Liver (tissue), 9 donors: ENCODE measurements around the gene PRDM1. TPM values are rescaled to one million over a fixed set of nuclear protein-coding genes. Genes with fewer than 3 reads are reported as not detected.

Source experiments
- DNase-seq: peaks from one replicate; pipeline ENCODE4 v3.0.0-alpha.2; 2017; ENCODE audit warnings: low spot score
- H3K27ac ChIP-seq, 2 donors: one replicate each; pipeline ENCODE4 v1.7.0; 2013; ENCODE audit warnings: inconsistent platforms in 2 of 2, low read length in 2 of 2, control low read depth in 1 of 2, low read depth in 1 of 2, mild to moderate bottlenecking in 1 of 2
- H3K27me3 ChIP-seq, 4 donors: one replicate each; pipeline versions ENCODE4 v1.6.1 to v1.7.0; 2013; ENCODE audit warnings: low read length in 3 of 4, inconsistent platforms in 1 of 4, mild to moderate bottlenecking in 1 of 4, moderate library complexity in 1 of 4; ENCODE audit not compliant: control insufficient read depth in 4 of 4, insufficient read depth in 4 of 4
- H3K36me3 ChIP-seq, 4 donors: one replicate each; pipeline versions ENCODE4 v1.6.1 to v1.7.0; 2013; ENCODE audit warnings: low read length in 3 of 4, mild to moderate bottlenecking in 3 of 4, low read depth in 1 of 4, moderate library complexity in 1 of 4; ENCODE audit not compliant: control insufficient read depth in 4 of 4, insufficient read depth in 3 of 4
- H3K4me1 ChIP-seq, 4 donors: one replicate each; pipeline versions ENCODE4 v1.6.1 to v1.7.0; 2013; ENCODE audit warnings: low read length in 3 of 4, mild to moderate bottlenecking in 3 of 4, moderate library complexity in 1 of 4; ENCODE audit not compliant: control insufficient read depth in 4 of 4, insufficient read depth in 4 of 4
- H3K4me3 ChIP-seq, 3 donors: one replicate each; pipeline versions ENCODE4 v1.6.1 to v1.7.0; 2013; ENCODE audit warnings: low read length in 3 of 3, control low read depth in 1 of 3, low read depth in 1 of 3, mild to moderate bottlenecking in 1 of 3
- H3K9ac ChIP-seq, 2 donors: one replicate each; pipeline ENCODE4 v1.7.0; 2013; ENCODE audit warnings: low read length in 2 of 2, mild to moderate bottlenecking in 2 of 2, moderate library complexity in 2 of 2, control low read depth in 1 of 2, low read depth in 1 of 2
- H3K9me3 ChIP-seq, 4 donors: one replicate each; pipeline versions ENCODE4 v1.6.1 to v1.7.0; 2013; ENCODE audit warnings: low read length in 3 of 4; ENCODE audit not compliant: control insufficient read depth in 4 of 4
- EGR1 ChIP-seq, 2 donors: IDR thresholded peaks; 2 replicates each; pipeline ENCODE4 v1.6.1; 2016 to 2018; ENCODE audit warnings: antibody characterized with exemption in 2 of 2, low read depth in 2 of 2
- FOXA1 ChIP-seq: IDR thresholded peaks from 2 replicates; pipeline ENCODE4 v1.6.1; 2016; ENCODE audit warnings: antibody characterized with exemption
- FOXA2 ChIP-seq: IDR thresholded peaks from 2 replicates; pipeline ENCODE4 v1.6.1; 2016; ENCODE audit warnings: antibody characterized with exemption
- GABPA ChIP-seq, 2 donors: IDR thresholded peaks in 1 of 2; conservative IDR thresholded peaks in 1 of 2; 2 replicates each; pipeline ENCODE4 v1.6.1; 2016; ENCODE audit warnings: antibody characterized with exemption in 2 of 2, mild to moderate bottlenecking in 1 of 2, moderate library complexity in 1 of 2
- HNF4G ChIP-seq: IDR thresholded peaks from 2 replicates; pipeline ENCODE4 v1.6.1; 2016; ENCODE audit warnings: antibody characterized with exemption
- JUND ChIP-seq, 2 donors: IDR thresholded peaks; 2 replicates each; pipeline ENCODE4 v1.6.1; 2016; ENCODE audit warnings: antibody characterized with exemption in 2 of 2
- NR2F2 ChIP-seq: IDR thresholded peaks from 2 replicates; pipeline ENCODE4 v1.6.1; 2016; ENCODE audit warnings: antibody characterized with exemption
- RAD21 ChIP-seq, 2 donors: IDR thresholded peaks; 2 replicates each; pipeline ENCODE4 v1.6.1; 2016; ENCODE audit warnings: antibody characterized with exemption in 2 of 2, mild to moderate bottlenecking in 2 of 2
- RXRA ChIP-seq, 2 donors: IDR thresholded peaks; 2 replicates each; pipeline ENCODE4 v1.6.1; 2017 to 2018; ENCODE audit warnings: antibody characterized with exemption in 2 of 2, mild to moderate bottlenecking in 1 of 2
- SP1 ChIP-seq: IDR thresholded peaks from 2 replicates; pipeline ENCODE4 v1.6.1; 2018; ENCODE audit warnings: antibody characterized with exemption, mild to moderate bottlenecking
- TAF1 ChIP-seq: conservative IDR thresholded peaks from 2 replicates; pipeline ENCODE4 v1.6.1; 2016; ENCODE audit warnings: antibody characterized with exemption, mild to moderate bottlenecking
- YY1 ChIP-seq: IDR thresholded peaks from 2 replicates; pipeline ENCODE4 v1.6.1; 2016; ENCODE audit warnings: antibody characterized with exemption, mild to moderate bottlenecking
- WGBS: extraction: QIAGEN DNeasy Blood & Tissue Kit; methylation state at CpG from one replicate; pipeline ENCODE4 v1.1.7; 2013; 5-methylcytosine and 5-hydroxymethylcytosine counted together
- polyA plus RNA-seq, 2 donors: library from polyadenylated mRNA; stranded (reverse) in 1 of 2; unstranded in 1 of 2; fragments of 200-250 nt in 1 of 2; fragments of >200 nt in 1 of 2; fragmentation: Nextera tagmentation in 1 of 2; extraction: Ambion mirVana in 1 of 2; gene quantifications; one replicate each; pipeline versions ENCODE4 v1.2.1 to v1.2.3, GENCODE V29; 2013 to 2015
- total RNA-seq, 2 donors: library from RNA; depleted of rRNA; stranded (reverse); fragments of >200 nt; gene quantifications; one replicate each; pipeline ENCODE4 v1.2.3, GENCODE V29; 2014
- TF ChIP-seq, protein P1 (sequence below): IDR thresholded peaks from 2 replicates; pipeline ENCODE4 v1.6.1; 2016; ENCODE audit warnings: antibody characterized with exemption, mild to moderate bottlenecking
- TF ChIP-seq, protein P2 (sequence below): IDR thresholded peaks from 2 replicates; pipeline ENCODE4 v1.6.1; 2016; ENCODE audit warnings: antibody characterized with exemption
- TF ChIP-seq, protein P3 (sequence below): IDR thresholded peaks from 2 replicates; pipeline ENCODE4 v1.6.1; 2016; ENCODE audit warnings: antibody characterized with exemption
- TF ChIP-seq, protein P4 (sequence below): fragments of 150-350 bp; IDR thresholded peaks from 2 replicates; pipeline ENCODE4 v1.5.1; 2017; ENCODE audit warnings: improper control_type of control experiment, low read depth, low read length; ENCODE audit not compliant: missing input control
- TF ChIP-seq, protein P5 (sequence below): IDR thresholded peaks from 2 replicates; pipeline ENCODE4 v1.6.1; 2016; ENCODE audit warnings: antibody characterized with exemption
- donor health status: healthy.
- donor health status: healthy.
- donor health status: healthy.
- donor health status: healthy.
- donor health status: healthy.

The PRDM1 gene
- total and polyA plus RNA-seq, 4 donors = 0.37 to 2.8 (median 0.65) TPM

DNA sequence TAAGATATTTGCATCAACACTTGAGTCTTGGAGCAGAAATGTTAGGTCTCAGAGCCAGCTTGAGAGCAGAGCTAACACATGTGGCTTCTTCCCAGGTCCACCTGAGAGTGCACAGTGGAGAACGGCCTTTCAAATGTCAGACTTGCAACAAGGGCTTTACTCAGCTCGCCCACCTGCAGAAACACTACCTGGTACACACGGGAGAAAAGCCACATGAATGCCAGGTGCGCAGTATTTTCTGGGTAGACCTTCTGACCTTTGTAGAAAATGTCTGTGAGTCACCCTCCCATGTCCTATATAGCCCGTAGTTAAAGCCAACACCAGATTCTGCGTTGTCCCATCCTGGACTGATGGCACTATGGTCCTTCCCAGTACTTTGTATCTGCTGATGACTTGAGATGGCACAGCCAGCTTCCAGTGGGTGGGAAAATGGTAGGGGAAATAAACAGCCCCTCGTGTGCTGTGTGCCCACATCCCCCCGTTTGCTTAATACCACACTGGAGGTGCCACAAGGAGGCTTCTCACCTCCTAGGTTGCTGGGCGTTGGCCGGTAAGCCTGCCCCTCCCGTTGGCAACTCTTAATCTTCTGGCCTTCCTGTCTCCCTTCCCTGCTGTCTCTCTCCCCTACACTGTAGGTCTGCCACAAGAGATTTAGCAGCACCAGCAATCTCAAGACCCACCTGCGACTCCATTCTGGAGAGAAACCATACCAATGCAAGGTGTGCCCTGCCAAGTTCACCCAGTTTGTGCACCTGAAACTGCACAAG lies 20.3 kb downstream of the PRDM1 start:
- peaks cover 0 to 6% (median 2%) of the 10 kb centered on the region in 4 donors for H3K4me1 ChIP-seq
- no peak overlapping the region for H3K4me3 ChIP-seq
- no peak overlapping the region for H3K9ac ChIP-seq
- peaks cover 0 to 1% (median 0%) of the 10 kb centered on the region in 4 donors for H3K9me3 ChIP-seq
- no peaks in the 10 kb centered on the region for H3K36me3 ChIP-seq
- no peak for DNase-seq
- peaks cover 0 to 5% (median 2%) of the 10 kb centered on the region in 4 donors for H3K27me3 ChIP-seq
- 83% methylated on average over 12 of the region's 12 CpGs for WGBS
- TF ChIP-seq, protein P1, sequence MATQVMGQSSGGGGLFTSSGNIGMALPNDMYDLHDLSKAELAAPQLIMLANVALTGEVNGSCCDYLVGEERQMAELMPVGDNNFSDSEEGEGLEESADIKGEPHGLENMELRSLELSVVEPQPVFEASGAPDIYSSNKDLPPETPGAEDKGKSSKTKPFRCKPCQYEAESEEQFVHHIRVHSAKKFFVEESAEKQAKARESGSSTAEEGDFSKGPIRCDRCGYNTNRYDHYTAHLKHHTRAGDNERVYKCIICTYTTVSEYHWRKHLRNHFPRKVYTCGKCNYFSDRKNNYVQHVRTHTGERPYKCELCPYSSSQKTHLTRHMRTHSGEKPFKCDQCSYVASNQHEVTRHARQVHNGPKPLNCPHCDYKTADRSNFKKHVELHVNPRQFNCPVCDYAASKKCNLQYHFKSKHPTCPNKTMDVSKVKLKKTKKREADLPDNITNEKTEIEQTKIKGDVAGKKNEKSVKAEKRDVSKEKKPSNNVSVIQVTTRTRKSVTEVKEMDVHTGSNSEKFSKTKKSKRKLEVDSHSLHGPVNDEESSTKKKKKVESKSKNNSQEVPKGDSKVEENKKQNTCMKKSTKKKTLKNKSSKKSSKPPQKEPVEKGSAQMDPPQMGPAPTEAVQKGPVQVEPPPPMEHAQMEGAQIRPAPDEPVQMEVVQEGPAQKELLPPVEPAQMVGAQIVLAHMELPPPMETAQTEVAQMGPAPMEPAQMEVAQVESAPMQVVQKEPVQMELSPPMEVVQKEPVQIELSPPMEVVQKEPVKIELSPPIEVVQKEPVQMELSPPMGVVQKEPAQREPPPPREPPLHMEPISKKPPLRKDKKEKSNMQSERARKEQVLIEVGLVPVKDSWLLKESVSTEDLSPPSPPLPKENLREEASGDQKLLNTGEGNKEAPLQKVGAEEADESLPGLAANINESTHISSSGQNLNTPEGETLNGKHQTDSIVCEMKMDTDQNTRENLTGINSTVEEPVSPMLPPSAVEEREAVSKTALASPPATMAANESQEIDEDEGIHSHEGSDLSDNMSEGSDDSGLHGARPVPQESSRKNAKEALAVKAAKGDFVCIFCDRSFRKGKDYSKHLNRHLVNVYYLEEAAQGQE = no peak
- TF ChIP-seq EGR1 (IDR thresholded peaks at IDR 0.05; ENCODE audit: low read depth in 2 of 2) (no peak), JUND (IDR thresholded peaks at IDR 0.05) (no peak), RAD21 (IDR thresholded peaks at IDR 0.05) (no peak), NR2F2 (no peak), GABPA (IDR thresholded peaks at IDR 0.05 in 1 of 2, conservative IDR thresholded peaks at IDR 0.05 in 1 of 2) (no peak), HNF4G (no peak), FOXA2 (no peak), SP1 (no peak), RXRA (IDR thresholded peaks at IDR 0.05) (no peak), TAF1 (no peak), FOXA1 (no peak), YY1 (no peak)
- TF ChIP-seq, protein P2, sequence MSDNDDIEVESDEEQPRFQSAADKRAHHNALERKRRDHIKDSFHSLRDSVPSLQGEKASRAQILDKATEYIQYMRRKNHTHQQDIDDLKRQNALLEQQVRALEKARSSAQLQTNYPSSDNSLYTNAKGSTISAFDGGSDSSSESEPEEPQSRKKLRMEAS = no peak
- TF ChIP-seq, protein P3, sequence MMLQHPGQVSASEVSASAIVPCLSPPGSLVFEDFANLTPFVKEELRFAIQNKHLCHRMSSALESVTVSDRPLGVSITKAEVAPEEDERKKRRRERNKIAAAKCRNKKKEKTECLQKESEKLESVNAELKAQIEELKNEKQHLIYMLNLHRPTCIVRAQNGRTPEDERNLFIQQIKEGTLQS = no peak
- TF ChIP-seq, protein P4, sequence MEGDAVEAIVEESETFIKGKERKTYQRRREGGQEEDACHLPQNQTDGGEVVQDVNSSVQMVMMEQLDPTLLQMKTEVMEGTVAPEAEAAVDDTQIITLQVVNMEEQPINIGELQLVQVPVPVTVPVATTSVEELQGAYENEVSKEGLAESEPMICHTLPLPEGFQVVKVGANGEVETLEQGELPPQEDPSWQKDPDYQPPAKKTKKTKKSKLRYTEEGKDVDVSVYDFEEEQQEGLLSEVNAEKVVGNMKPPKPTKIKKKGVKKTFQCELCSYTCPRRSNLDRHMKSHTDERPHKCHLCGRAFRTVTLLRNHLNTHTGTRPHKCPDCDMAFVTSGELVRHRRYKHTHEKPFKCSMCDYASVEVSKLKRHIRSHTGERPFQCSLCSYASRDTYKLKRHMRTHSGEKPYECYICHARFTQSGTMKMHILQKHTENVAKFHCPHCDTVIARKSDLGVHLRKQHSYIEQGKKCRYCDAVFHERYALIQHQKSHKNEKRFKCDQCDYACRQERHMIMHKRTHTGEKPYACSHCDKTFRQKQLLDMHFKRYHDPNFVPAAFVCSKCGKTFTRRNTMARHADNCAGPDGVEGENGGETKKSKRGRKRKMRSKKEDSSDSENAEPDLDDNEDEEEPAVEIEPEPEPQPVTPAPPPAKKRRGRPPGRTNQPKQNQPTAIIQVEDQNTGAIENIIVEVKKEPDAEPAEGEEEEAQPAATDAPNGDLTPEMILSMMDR = no peak
- TF ChIP-seq, protein P5, sequence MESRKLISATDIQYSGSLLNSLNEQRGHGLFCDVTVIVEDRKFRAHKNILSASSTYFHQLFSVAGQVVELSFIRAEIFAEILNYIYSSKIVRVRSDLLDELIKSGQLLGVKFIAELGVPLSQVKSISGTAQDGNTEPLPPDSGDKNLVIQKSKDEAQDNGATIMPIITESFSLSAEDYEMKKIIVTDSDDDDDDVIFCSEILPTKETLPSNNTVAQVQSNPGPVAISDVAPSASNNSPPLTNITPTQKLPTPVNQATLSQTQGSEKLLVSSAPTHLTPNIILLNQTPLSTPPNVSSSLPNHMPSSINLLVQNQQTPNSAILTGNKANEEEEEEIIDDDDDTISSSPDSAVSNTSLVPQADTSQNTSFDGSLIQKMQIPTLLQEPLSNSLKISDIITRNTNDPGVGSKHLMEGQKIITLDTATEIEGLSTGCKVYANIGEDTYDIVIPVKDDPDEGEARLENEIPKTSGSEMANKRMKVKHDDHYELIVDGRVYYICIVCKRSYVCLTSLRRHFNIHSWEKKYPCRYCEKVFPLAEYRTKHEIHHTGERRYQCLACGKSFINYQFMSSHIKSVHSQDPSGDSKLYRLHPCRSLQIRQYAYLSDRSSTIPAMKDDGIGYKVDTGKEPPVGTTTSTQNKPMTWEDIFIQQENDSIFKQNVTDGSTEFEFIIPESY = no peak
- no peak overlapping the region for H3K27ac ChIP-seq
